HepG2 (cell line): Measurements from ENCODE around the gene PSORS1C2. TPM values are rescaled to one million over a fixed set of nuclear protein-coding genes. Genes with fewer than 3 reads are reported as not detected.

Experiments used
- DDIT3 ChIP-seq: sonication (generic); formaldehyde crosslinking; IDR thresholded peaks from 2 replicates; pipeline ENCODE4 v1.4.0; 2020; ENCODE audit warnings: mild to moderate bottlenecking, missing genetic modification reagents
- FOXA3 ChIP-seq: IDR thresholded peaks from 2 replicates; pipeline ENCODE4 v1.6.1; 2016; ENCODE audit warnings: missing genetic modification reagents, missing compliant biosample characterization
- HNF1A ChIP-seq, 2 experiments: sonication (generic) in 1 of 2; formaldehyde crosslinking in 1 of 2; IDR thresholded peaks; 2 replicates each; pipeline versions ENCODE4 v1.4.0 to v1.6.1; 2016 to 2020; ENCODE audit warnings: borderline replicate concordance in 1 of 2, low read depth in 1 of 2, mild to moderate bottlenecking in 1 of 2, missing genetic modification reagents in 1 of 2
- JUN ChIP-seq: sonication (generic); formaldehyde crosslinking; IDR thresholded peaks from 2 replicates; pipeline ENCODE4 v1.4.0; 2020; ENCODE audit warnings: mild to moderate bottlenecking, missing genetic modification reagents
- KLF12 ChIP-seq: sonication (generic); formaldehyde crosslinking; IDR thresholded peaks from 2 replicates; pipeline ENCODE4 v1.4.0; 2020; ENCODE audit warnings: missing genetic modification reagents, borderline replicate concordance
- KLF6 ChIP-seq: IDR thresholded peaks from 2 replicates; pipeline ENCODE4 v1.8.0; 2016; ENCODE audit warnings: missing biosample characterization, missing genetic modification reagents
- RFX3 ChIP-seq: IDR thresholded peaks from 2 replicates; pipeline ENCODE4 v1.6.1; 2016; ENCODE audit warnings: missing biosample characterization, missing genetic modification reagents
- ZBTB2 ChIP-seq: sonication (generic); formaldehyde crosslinking; IDR thresholded peaks from 2 replicates; pipeline ENCODE4 v1.8.0; 2022; ENCODE audit warnings: low read depth, missing genetic modification reagents
- ZBTB7A ChIP-seq: sonication (generic); formaldehyde crosslinking; IDR thresholded peaks from 2 replicates; pipeline ENCODE4 v1.8.0; 2022; ENCODE audit warnings: mild to moderate bottlenecking, missing genetic modification reagents
- ZFP1 ChIP-seq: IDR thresholded peaks from 2 replicates; pipeline ENCODE4 v1.6.1; 2016
- ZIK1 ChIP-seq: sonication (generic); formaldehyde crosslinking; IDR thresholded peaks from 2 replicates; pipeline ENCODE4 v1.5.0; 2020; ENCODE audit warnings: mild to moderate bottlenecking, low read depth, missing genetic modification reagents, borderline replicate concordance
- ZNF124 ChIP-seq: sonication (generic); formaldehyde crosslinking; IDR thresholded peaks from 2 replicates; pipeline ENCODE4 v1.4.0; 2020; ENCODE audit warnings: missing genetic modification reagents
- ZNF331 ChIP-seq: sonication (generic); formaldehyde crosslinking; IDR thresholded peaks from 2 replicates; pipeline ENCODE4 v1.4.0; 2020; ENCODE audit warnings: missing genetic modification reagents
- ZNF33A ChIP-seq: sonication (generic); formaldehyde crosslinking; IDR thresholded peaks from 2 replicates; pipeline ENCODE4 v1.5.1; 2020; ENCODE audit warnings: missing genetic modification reagents, mild to moderate bottlenecking, moderate library complexity, borderline replicate concordance
- ZNF484 ChIP-seq: sonication (generic); formaldehyde crosslinking; IDR thresholded peaks from 2 replicates; pipeline ENCODE4 v1.5.1; 2020; ENCODE audit warnings: mild to moderate bottlenecking, low read depth, missing genetic modification reagents, borderline replicate concordance
- ZNF589 ChIP-seq: sonication (generic); formaldehyde crosslinking; conservative IDR thresholded peaks from 2 replicates; pipeline ENCODE4 v1.8.0; 2022; ENCODE audit warnings: mild to moderate bottlenecking, moderate library complexity, missing genetic modification reagents
- ZNF75D ChIP-seq: sonication (generic); formaldehyde crosslinking; IDR thresholded peaks from 2 replicates; pipeline ENCODE4 v1.8.1; 2023; ENCODE audit warnings: missing genetic modification reagents, mild to moderate bottlenecking, borderline replicate concordance
- polyA plus RNA-seq, 8 experiments: library from polyadenylated mRNA; depleted of rRNA in 3 of 8; stranded (reverse) in 7 of 8; unstranded in 1 of 8; fragments of >200 nt; fragmentation: Illumina TruSeq in 4 of 8; extraction: Trizol in 4 of 8; gene quantifications; 2 replicates each; pipeline versions ENCODE4 v1.2.1 to v1.2.3, GENCODE V29; 2011 to 2016; ENCODE audit warnings: low read depth in 4 of 8, missing spikeins in 1 of 8, mixed read lengths in 1 of 8; ENCODE audit not compliant: insufficient read depth in 1 of 8
- total RNA-seq, 5 experiments: library from RNA; depleted of rRNA; stranded (reverse); fragments of >200 nt; fragmentation: Illumina TruSeq; extraction: Trizol; gene quantifications; 2 replicates each; pipeline ENCODE4 v1.2.3, GENCODE V29; 2016; ENCODE audit warnings: low read depth in 1 of 5

PSORS1C2 gene
- total and polyA plus RNA-seq, 2 of the 13 experiments (the other 11 are each of a cell fraction or from before 2014, with no cell fraction given) = not detected

- no peak for TF ChIP-seq KLF12 (CRISPR knock-in tag)
- peak; percentile 29 for TF ChIP-seq ZNF124 (CRISPR knock-in tag)
- TF ChIP-seq RFX3 = no peak
- TF ChIP-seq DDIT3 (CRISPR knock-in tag) = peak; percentile 82; the same call in 1 of the 2 replicates
- no peak for TF ChIP-seq ZFP1
- TF ChIP-seq ZNF484 = no peak
- no peak for TF ChIP-seq ZNF75D (CRISPR knock-in tag)
- peak; percentile 66; the same call in 1 of the 2 replicates for TF ChIP-seq KLF6 (CRISPR knock-in tag)
- peak; percentile 57 for TF ChIP-seq HNF1A (IDR thresholded peaks at IDR 0.05; ENCODE audit: low read depth)
- peak; percentile 82; the same call in 1 of the 2 replicates for TF ChIP-seq HNF1A (CRISPR knock-in tag; IDR thresholded peaks at IDR 0.05; ENCODE audit: borderline replicate concordance)
- no peak for TF ChIP-seq ZNF589 (CRISPR knock-in tag)
- TF ChIP-seq ZBTB2 (CRISPR knock-in tag) = no peak
- no peak for TF ChIP-seq ZNF33A (CRISPR knock-in tag)
- TF ChIP-seq JUN = no peak
- TF ChIP-seq ZBTB7A (CRISPR knock-in tag) = 0 out of 2 replicates have a peak, but pooled peaks have one; percentile 11
- TF ChIP-seq ZNF331 = peak; percentile 51; the same call in 1 of the 2 replicates
- peak; percentile 76; the same call in 1 of the 2 replicates for TF ChIP-seq ZIK1
- TF ChIP-seq FOXA3 (CRISPR knock-in tag) = no peak
Observed at GRCh38 chr6:31186052-31186734, 47.3 kb upstream of the PSORS1C2 start (continued).
